Right lobe of liver (tissue), 4 donors: ENCODE data around the gene UBE2QL1.

Source experiments
- CTCF ChIP-seq, 4 donors: fragments of 200-600 bp in 3 of 4; fragments of 450-650 bp in 1 of 4; IDR thresholded peaks; one replicate each; pipeline versions ENCODE4 v1.5.1 to v1.8.0; 2016 to 2022; ENCODE audit warnings: antibody characterized with exemption in 4 of 4, mild to moderate bottlenecking in 2 of 4
- POLR2A ChIP-seq: fragments of 450-650 bp; IDR thresholded peaks from one replicate; pipeline ENCODE4 v1.6.1; 2017; ENCODE audit warnings: antibody characterized with exemption, mild to moderate bottlenecking
- donor health status: DM: no; HTN: no; CAD: no.
- donor health status: DM: no; HTN: no; CAD: no.
- donor health status: DM: no; HTN: yes; CAD: no.

- TF ChIP-seq POLR2A (no peak), CTCF (IDR thresholded peaks at IDR 0.05) (no peak)
Observed at GRCh38 chr5:6462671-6463070, 14.0 kb downstream of the UBE2QL1 start.
